Subcutaneous adipose tissue (tissue), 4 donors: ENCODE measurements around the gene HNMT. TPM values are rescaled to one million over a fixed set of nuclear protein-coding genes. Genes with fewer than 3 reads are reported as not detected.

Experiments
- total RNA-seq, 4 donors: library from RNA; depleted of rRNA; stranded (reverse); fragments of >200 nt; gene quantifications; one replicate each; pipeline ENCODE4 v1.1.0, GENCODE V29; 2016
- TF ChIP-seq, protein P1 (sequence below): fragments of 450-650 bp; IDR thresholded peaks from one replicate; pipeline ENCODE4 v1.5.1; 2016; ENCODE audit warnings: low read depth, mild to moderate bottlenecking, control low read depth, antibody characterized with exemption, moderate library complexity

HNMT gene
- 100 to 1,000 TPM; 135 to 329 (median 220) TPM for total RNA-seq

DNA sequence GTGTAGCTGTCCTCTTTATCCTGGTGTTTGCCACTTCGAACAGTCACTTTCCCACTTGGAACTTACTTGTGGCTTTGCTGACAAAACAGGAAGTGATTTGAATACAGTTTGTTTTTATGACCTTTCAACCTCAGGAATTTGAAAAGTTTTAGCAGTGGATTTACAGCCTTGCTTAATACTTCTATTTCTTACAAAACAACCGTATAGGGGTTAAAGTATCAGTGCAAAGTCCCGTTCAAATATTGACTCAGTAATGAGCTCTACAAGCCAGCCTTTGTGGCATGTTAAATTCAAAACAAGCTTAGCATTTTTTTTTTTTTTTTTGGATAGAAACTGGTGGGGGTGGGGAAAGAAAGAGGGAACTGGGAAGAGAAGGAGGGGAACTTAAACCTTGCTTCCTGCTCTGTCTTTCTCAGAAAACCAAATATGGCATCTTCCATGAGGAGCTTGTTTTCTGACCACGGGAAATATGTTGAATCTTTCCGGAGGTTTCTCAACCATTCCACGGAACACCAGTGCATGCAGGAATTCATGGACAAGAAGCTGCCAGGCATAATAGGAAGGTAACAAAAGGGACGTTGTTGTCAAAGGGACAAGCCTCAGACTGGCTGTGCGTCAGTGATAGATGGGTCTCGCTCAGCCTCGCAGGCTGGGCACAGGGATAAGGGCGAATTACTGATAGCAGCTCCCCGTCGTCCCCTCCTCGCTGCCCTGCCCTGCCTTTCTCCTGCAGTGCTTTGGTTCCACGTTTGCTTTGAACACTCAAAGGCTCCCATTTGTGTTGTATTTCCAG, at the start of gene HNMT:
Gene HNMT, plus strand, starts transcription at position 408 of the 793 bp plus-strand sequence. Its CDS starts 19 bp downstream, at position 427.
- TF ChIP-seq, protein P1, sequence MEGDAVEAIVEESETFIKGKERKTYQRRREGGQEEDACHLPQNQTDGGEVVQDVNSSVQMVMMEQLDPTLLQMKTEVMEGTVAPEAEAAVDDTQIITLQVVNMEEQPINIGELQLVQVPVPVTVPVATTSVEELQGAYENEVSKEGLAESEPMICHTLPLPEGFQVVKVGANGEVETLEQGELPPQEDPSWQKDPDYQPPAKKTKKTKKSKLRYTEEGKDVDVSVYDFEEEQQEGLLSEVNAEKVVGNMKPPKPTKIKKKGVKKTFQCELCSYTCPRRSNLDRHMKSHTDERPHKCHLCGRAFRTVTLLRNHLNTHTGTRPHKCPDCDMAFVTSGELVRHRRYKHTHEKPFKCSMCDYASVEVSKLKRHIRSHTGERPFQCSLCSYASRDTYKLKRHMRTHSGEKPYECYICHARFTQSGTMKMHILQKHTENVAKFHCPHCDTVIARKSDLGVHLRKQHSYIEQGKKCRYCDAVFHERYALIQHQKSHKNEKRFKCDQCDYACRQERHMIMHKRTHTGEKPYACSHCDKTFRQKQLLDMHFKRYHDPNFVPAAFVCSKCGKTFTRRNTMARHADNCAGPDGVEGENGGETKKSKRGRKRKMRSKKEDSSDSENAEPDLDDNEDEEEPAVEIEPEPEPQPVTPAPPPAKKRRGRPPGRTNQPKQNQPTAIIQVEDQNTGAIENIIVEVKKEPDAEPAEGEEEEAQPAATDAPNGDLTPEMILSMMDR: no peak

DNA sequence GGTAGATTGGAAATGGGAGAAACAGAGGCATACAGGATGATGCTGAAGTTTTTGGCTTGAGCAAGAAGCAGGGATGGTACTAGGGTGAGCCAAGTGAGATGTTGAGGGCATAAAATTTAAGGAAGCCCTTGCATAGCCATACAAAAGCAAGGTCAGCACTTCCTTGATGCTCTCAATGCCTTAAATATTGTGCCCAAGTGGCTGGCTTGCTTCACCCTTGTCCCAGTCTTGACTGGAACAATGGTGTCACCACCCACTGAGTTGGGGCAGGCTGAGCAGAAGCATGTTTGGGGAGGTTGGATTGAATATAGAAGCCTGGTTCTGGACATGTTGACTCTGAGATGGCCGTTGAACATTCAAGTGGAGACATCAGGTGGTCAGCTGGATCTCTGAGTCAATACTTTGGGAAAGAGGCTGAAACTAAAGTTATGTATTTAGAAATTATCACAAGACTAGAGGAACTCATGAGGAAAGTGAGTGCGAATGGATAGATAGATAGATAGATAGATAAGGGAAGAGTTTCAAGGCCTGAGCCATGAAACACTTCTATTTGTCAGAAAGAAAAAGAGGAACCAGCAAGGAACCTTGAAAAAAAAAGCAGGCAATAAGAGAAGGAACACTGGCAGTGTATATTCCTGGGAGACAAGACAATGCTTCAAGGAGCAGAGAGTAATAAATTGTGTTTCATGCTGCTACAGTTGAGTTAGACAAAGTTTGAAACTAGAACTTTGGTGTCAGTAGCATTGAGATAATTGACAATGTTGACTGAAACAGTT, 43.0 kb upstream of the HNMT start:
- TF ChIP-seq, protein P1: no peak

GRCh38 chr2:137924019-137924418, 40.3 kb upstream of the HNMT start:
- TF ChIP-seq, protein P1: no peak

DNA sequence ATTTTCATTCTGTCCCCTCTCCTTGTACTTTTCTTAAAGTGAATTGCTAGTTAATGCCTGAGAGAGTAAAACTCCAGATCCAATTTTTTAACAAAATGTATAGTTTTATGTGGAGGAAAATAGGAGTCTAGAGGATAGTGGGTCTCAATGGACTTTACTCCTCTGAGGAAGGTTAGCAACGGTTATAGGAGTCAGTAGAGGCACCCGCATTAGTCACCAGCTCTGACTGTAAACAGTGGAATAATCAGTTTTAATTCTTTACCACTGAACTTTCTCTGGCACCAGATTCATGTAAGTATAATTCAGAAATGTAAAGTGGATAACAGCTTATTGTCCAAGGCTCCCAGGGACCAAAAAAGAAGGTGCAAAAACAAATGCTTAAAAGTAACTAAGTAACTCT, 38.7 kb upstream of the HNMT start:
- TF ChIP-seq, protein P1: no peak

GRCh38 chr2:137927846-137928245, 36.4 kb upstream of the HNMT start:
- TF ChIP-seq, protein P1: no peak

- TF ChIP-seq, protein P1: no peak
Observed at GRCh38 chr2:137928547-137929518, 35.4 kb upstream of the HNMT start.
